GM18526 (cell line): Measurements from ENCODE around the gene RMC1.

Source experiments
- POLR2A ChIP-seq: IDR thresholded peaks from 3 replicates; pipeline ENCODE4 v1.6.1; 2011; ENCODE audit not compliant: insufficient read length; ENCODE audit errors: extremely low read depth

Gene RMC1

DNA sequence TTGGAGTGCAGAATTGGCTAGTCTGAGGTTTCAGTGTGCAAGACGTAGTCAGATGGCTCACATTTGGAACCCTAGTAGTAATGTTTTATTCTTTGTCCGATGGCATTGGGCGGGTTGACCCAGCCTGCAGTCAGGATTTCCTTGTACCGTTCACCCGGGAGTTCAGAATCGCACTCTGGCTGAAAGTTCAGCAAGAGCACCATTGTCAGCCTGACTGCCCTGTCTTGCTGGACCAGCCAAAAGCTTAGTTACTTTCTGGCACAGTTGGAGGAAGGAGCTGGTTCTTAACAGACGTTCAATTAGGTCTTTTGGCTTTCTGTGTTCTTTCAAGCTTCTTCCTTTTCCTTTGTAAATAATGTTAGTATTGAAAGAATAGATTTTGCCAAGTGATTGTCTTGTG lies 18.6 kb downstream of the RMC1 start:
- no peak for TF ChIP-seq POLR2A

DNA sequence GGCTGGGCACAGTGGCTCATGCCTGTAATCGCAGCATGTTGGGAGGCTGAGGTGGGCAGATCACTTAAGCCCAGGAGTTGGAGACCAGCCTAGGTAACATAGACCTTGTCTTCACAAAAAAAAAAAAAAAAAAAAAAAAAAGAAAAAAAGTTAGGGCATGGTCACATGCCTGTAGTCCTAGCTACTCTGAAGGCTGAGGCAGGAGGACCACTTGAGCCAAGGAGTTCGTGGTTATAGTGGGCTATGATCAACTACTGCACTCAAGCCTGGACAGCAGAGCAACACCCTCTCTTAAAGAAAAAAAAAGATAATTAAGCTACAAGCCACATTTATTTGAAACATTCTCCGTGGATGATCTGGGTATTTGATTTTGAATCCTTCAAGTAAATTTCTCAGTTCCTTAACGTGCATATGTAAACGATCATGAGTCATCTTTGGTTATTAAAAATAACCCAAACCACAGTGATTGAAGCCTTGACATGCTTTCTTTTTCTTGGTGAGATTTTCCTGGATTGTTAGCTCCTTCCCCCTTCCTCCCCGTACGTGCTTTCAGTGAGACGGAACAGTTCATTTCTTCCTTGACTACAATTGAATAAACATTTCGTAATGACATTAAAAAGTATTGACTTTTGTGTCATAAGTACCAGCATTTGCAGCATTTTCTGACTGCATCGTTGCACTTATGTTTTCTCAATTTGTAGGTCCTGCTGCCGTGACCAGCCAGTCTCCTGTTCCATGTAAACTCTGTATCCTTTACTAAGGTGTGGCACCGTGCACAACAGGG lies 20.3 kb downstream of the RMC1 start:
- TF ChIP-seq POLR2A: no peak

DNA sequence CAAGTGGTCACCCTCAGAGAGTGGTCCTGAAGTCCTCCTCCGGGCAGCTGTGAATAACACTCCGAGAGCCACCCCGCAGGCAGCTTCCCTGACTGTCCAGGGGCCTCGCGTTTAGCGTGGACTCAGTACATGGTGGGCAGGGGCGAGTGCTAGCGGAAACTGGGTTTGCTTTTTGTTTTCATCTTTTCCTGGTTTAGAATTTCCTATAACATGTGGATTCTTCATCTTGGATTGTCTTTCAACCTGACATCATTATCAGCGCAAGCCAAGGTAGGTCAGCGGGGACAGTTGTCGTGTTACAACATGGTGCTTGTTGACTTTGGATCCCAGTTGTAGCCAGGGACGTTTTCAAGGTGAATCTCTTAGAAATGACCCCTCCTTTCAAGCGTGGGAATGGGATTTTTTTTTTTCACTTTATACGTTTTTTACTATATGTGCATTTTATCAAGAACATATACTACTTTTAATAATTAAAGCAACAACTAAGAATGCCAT lies 20.9 kb downstream of the RMC1 start:
- TF ChIP-seq POLR2A: no peak

DNA sequence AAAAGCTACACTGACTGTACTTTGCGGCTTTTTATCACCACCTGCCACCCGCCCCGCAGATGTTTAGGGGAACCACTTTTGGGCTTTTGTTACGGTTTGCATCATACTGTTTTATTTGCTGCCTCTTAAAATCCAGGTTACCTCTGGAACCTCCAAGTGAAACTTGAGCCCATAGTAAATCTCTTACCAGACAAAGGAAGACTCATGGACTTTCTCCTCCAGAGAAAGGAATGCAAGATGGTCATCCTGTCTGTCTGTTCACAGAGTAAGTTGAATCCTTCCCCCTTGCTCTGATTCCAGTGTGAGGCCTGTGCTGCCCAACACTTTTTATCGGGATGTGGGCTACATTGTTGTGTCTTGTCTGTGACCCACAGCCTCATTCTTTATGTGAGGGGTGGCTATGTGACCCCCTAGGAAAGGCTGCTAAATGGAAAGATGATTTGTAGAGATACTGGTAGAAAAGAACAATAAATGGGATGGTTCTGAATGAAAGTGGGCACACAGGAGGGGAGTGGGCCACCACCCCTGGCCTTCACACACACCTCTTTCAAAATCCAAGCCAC lies 23.3 kb downstream of the RMC1 start:
- no peak for TF ChIP-seq POLR2A

DNA sequence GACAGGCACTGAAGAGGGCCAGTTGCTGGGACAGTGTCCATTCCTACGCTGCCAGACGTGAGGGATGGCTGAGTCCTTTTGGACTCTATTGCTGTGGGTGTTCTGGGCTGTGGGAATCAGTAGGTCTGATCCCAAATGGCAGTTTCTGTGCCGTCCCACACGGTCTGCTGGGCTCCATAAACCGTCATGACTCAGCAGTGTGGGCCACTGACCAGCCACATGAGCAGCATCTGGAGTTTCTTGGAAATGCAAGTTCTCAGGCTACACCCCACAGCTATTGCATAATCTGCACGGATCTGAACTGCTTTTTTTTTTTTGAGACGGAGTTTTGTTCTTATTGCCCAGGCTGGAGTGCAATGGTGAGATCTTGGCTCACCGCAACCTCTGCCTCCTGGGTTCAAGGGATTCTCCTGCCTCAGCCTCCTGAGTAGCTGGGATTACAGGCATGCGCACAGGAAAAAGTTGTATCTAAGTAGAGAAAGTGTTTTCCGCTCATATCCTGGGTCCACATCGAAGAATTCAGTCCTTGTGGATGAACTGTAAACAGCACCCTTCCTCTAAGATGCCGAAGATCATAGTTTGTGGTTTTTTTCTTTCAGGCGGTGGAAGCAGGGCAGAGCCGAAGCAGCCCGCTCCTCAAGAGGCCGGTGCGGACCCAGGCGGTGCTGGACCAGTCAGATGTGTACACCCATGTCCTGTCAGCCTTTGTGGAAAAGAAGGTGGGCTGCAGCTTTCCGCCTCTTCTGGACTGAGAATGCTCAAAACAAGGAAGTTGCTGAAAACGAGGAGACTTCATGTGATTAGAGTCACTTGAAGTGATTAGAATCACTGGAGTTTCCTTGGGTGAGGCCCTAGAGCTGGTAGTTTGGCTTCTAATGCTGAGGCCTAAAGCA lies 25.5 kb downstream of the RMC1 start:
- TF ChIP-seq POLR2A: no peak

DNA sequence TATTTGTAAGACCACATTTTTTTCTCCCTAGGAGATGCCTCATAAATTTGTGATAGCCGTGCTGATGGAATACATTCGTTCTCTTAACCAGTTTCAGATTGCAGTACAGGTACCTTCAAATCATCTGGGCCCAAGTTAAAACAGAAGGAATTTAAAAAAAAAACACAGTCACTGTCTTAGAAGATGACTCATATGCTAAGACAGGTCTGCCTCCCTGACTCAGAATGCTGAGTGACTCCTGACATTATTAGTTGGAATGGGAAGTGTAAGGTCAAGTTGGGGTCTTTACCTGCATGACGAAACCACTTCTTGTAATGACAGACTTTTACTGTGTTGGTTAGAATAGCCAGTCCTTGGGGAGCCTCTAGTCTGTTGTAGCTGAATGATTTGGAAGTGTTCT lies 26.3 kb downstream of the RMC1 start:
- no peak for TF ChIP-seq POLR2A

DNA sequence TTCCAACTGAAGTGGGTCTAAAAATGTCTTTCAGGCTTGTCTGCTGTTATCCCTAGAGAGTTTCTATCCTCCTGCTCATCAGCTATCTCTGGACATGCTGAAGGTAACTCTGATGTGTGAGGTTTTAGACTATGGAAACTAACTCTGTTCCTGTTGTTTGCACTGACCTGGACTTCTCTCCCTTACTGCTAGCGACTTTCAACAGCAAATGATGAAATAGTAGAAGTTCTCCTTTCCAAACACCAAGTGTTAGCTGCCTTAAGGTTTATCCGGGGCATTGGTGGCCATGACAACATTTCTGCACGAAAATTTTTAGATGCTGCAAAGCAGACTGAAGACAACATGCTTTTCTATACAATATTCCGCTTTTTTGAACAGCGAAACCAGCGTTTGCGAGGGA lies 26.9 kb downstream of the RMC1 start:
- no peak for TF ChIP-seq POLR2A

DNA sequence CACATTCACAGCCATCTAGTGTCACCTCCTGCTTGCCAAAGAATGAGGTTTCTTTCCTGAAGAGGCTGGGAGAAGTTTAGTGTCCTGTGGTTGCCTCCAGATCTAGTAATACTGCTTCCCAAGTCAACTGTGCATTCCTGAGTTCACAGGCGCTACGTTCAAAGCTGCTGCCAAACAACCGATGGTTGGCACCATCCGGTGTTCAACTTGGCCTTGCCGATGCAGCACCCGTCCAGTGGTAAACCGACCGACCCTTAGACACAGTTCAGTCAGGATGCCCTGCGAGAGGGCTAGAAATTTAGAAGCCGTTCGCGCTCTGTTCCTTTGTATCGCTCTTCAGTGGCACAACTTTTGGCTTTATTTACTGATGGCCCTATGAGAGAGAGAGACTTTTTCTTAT lies 28.6 kb downstream of the RMC1 start:
- no peak for TF ChIP-seq POLR2A

DNA sequence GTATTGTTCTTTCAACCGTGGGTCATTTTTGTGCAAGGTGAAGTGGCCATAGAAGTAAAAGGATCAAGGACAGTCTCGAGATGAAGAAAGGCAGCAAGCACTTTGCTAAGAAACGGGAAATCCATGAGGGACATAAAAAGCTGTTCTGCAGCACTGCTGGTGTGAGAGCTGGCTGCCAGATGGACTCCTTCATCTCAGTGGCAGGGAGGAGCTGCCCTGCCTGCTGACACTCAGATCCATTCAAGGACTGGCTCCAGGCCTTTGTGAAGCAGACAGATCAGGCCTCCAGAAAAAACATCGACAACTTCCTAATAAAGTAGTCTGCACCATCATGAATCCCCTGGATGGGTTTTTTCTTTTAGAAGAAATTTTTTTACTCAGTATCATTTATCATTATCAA lies 29.5 kb downstream of the RMC1 start:
- TF ChIP-seq POLR2A: no peak

DNA sequence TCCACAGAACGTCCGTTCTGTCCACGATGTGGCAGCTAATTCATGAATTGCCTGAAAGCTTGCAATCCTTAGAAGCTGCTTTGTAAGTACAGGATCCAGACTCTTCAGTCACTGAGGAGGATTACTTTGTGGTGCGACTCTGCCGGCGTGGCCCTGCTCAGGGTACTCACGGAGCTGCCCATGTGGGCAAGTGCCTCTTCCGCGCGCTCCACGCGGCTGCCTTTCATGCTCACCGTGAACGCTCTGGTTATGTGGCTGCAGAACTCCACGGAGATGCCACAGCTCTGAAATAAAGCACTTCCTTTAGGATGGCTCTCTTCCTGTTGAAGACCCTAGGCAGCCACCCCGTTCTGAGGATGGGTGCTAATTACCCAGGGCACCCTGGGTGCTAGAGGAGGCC lies 31.0 kb downstream of the RMC1 start:
- no peak for TF ChIP-seq POLR2A

DNA sequence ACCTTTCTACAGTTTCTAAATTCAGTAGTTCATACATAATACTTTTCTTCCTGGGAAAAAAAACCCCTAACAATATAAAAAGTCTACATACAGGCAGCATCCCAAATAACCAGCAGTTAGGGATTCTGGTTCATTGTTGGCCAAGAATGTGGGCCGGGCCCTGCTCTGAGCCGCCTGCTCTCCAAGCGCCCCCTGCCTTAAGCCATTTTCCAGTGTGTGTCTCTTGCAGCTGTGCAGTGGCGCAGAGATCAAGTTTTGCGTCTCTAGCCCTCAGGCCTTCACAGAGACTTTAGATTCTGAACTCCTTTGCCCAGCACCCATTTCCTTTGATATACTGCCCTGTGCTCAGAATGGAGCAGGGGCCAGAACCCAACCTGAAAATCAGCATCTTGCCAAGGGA lies 32.9 kb downstream of the RMC1 start:
- no peak for TF ChIP-seq POLR2A

DNA sequence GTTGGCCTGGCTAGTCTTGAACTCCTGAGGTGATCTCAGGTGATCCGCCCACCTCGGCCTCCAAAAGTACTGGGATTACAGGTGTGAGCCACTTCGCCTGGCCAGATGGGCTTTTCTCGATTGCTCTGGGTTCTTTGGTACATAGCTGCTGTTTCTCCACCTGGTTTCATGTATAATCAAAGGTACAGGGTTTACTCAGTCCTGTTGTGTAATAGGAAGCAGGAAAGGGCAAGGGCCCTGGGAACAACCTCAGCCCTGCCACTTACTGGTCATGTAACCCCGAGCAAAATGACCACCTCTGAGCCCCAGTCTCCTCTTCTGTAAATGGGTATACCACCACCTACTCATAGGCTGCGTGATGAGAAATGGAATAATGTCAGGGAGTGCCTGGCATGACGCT lies 34.0 kb downstream of the RMC1 start:
- no peak for TF ChIP-seq POLR2A

DNA sequence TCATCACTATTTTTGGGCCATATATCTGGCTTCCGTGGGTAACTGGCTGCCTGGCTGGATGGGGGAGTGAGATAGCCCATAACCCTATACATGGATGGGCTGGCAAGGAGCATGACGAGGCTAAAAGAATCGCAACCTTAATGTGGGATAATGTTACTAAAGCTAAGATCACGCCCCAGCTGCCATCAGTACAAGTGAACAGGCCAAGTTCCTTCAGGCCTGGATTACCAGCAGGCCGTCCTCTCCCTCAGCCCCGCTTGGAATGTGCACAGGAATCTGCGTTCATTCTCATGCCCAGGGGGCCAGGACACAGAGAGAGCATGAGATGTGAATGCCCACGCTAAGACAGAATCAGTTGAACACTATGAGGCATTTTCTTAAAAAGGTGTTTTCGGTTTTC lies 34.7 kb downstream of the RMC1 start:
- TF ChIP-seq POLR2A: no peak

DNA sequence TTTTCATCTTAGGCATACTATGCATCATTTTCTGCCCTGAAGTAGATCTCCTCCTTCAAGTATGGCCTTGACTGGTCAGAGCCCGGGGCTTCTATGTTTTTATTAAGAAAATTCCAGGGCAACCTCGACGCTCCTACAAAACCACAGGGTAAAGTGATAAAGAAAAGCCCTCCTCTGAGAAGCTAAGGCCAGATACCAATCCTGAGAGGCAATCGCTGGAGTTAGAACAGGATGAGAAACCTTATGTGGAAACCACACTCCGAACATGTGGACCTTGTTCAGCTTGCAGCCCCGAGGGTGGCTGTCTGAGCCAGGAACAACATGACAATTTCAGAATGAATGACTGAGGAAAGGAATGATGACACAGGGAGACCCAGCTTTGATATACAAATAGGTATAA lies 35.6 kb downstream of the RMC1 start:
- TF ChIP-seq POLR2A: no peak

DNA sequence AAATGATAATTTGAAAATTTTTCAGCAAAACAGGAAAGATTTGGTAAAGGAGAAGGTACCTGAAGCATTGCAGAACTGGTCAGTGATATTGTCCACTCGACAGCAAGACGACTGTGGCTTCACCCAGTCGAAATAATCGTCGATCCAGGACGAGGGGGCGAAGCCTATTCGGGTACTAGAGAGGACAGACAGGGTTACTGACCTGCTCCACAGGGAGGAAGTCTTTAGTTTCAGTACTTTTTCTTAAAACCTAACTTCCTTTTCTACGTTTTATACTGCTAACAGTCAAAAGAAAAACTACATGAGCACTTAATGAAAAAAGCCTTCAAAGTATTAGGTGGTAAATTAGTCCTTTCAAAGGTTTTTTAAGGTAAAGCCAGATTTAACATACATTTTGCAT lies 36.0 kb downstream of the RMC1 start:
- TF ChIP-seq POLR2A: no peak
